Kidney (tissue), 14 donors: ENCODE measurements around the gene MINDY1. TPM values are rescaled to one million over a fixed set of nuclear protein-coding genes. Genes with fewer than 3 reads are reported as not detected.

Experiments used
- DNase-seq, 5 donors: peaks; one replicate each; pipeline ENCODE4 v3.0.0-alpha.2; 2013 to 2020
- FAIRE-seq: peaks from 2 replicates; lab custom pipeline; 2012; peaks lifted over from hg19 to GRCh38; lab: Jason Lieb, UNC
- H3K27ac ChIP-seq, 2 donors: one replicate each; pipeline ENCODE4 v1.7.0; 2013; ENCODE audit warnings: low read depth in 2 of 2, low read length in 2 of 2, inconsistent platforms in 1 of 2
- H3K27me3 ChIP-seq: one replicate; pipeline ENCODE4 v1.7.1; 2013; ENCODE audit warnings: low read length, inconsistent platforms; ENCODE audit not compliant: control insufficient read depth, insufficient read depth
- H3K36me3 ChIP-seq, 3 donors: one replicate each; pipeline versions ENCODE4 v1.7.0 to v1.7.1; 2013; ENCODE audit warnings: low read length in 3 of 3, control low read depth in 1 of 3, inconsistent platforms in 1 of 3; ENCODE audit not compliant: insufficient read depth in 3 of 3, control insufficient read depth in 2 of 3
- H3K4me1 ChIP-seq, 3 donors: one replicate each; pipeline versions ENCODE4 v1.7.0 to v1.7.1; 2013; ENCODE audit warnings: low read length in 3 of 3, inconsistent platforms in 1 of 3, low read depth in 1 of 3; ENCODE audit not compliant: control insufficient read depth in 2 of 3, insufficient read depth in 2 of 3
- H3K4me3 ChIP-seq, 3 donors: one replicate each; pipeline versions ENCODE4 v1.7.0 to v1.8.1; 2013; ENCODE audit warnings: low read length in 3 of 3, control low read depth in 1 of 3, inconsistent platforms in 1 of 3
- H3K9ac ChIP-seq, 3 donors: one replicate each; pipeline versions ENCODE4 v1.7.0 to v1.7.1; 2013; ENCODE audit warnings: low read length in 3 of 3, control low read depth in 1 of 3, inconsistent platforms in 1 of 3
- H3K9me3 ChIP-seq, 3 donors: one replicate each; pipeline versions ENCODE4 v1.7.0 to v1.7.1; 2013; ENCODE audit warnings: low read length in 3 of 3, control low read depth in 1 of 3, inconsistent platforms in 1 of 3; ENCODE audit not compliant: control insufficient read depth in 2 of 3, insufficient read depth in 1 of 3
- CTCF ChIP-seq: IDR thresholded peaks from 3 replicates; pipeline ENCODE4 v1.5.1; 2012; ENCODE audit warnings: mild to moderate bottlenecking, moderate library complexity, borderline replicate concordance; ENCODE audit not compliant: insufficient read depth; ENCODE audit errors: extremely low read depth
- intact Hi-C: fragments of 100-400 bp; cut with DNase I; formaldehyde crosslinking; loops from one replicate; pipeline ENCODE4 v1.11.1; 2022
- polyA plus RNA-seq: library from polyadenylated mRNA; stranded (reverse); fragments of 350-450 nt; fragmentation: Illumina TruSeq; extraction: RNeasy Lipid Tissue Mini Kit (QIAGEN cat#74804); gene quantifications from one replicate; pipeline ENCODE4 v1.2.3, GENCODE V29; 2014; ENCODE audit warnings: low read depth, low replicate concordance; ENCODE audit not compliant: insufficient read depth
- total RNA-seq: library from RNA; stranded (reverse); fragmentation: NEBNext Ultra II Directional; extraction: Animal tissue kit (Norgen Biotek cat#: 25700); gene quantifications from one replicate; pipeline ENCODE4 v1.2.1, GENCODE V29; 2021
- donor health status: control.
- donor health status: control.
- donor health status: control.
- donor health status: control.
- donor health status: control.
- donor health status: DM: yes; HTN: yes; CAD: no.
- donor health status: Normal renal cell carcinoma (clear cell type).

MINDY1 gene
- total and polyA plus RNA-seq, 2 donors from 2014 or later = 33.5 to 35.1 TPM

- peak overlapping the region in 1 of 2 donors; percentile 35 for H3K27ac ChIP-seq
- H3K27me3 ChIP-seq = no peaks in the 10 kb centered on the region
- H3K9ac ChIP-seq = no peak overlapping the region
- FAIRE-seq (no peak), DNase-seq (no peak)
- H3K4me3 ChIP-seq = no peak overlapping the region
- peaks cover 4 to 20% (median 11%) of the 10 kb centered on the region in 3 donors for H3K4me1 ChIP-seq
- H3K36me3 ChIP-seq = peaks cover 0 to 37% (median 18%) of the 10 kb centered on the region in 3 donors
- intact Hi-C loops = no loop called here
- TF ChIP-seq CTCF = no peak
- no peaks in the 10 kb centered on the region for H3K9me3 ChIP-seq
Measured at GRCh38 chr1:151002051-151002450, 4.7 kb downstream of the MINDY1 start.

- Histone ChIP-seq H3K36me3 (peaks cover 0 to 41% (median 18%) of the 10 kb centered on the region in 3 donors), H3K9ac (no peak overlapping the region), H3K4me3 (no peak overlapping the region), H3K27me3 (no peaks in the 10 kb centered on the region), H3K4me1 (peaks cover 4 to 20% (median 11%) of the 10 kb centered on the region in 3 donors), H3K9me3 (no peaks in the 10 kb centered on the region), H3K27ac (no peak overlapping the region)
- DNase-seq (no peak), FAIRE-seq (no peak)
- intact Hi-C loops = no loop called here
- TF ChIP-seq CTCF = no peak
Measured at GRCh38 chr1:151001602-151002001, 5.1 kb downstream of the MINDY1 start.

- TF ChIP-seq CTCF = no peak
- Histone ChIP-seq H3K4me3 (no peak overlapping the region), H3K27me3 (no peaks in the 10 kb centered on the region), H3K9ac (no peak overlapping the region), H3K27ac (no peak overlapping the region), H3K9me3 (no peaks in the 10 kb centered on the region), H3K36me3 (peaks cover 0 to 42% (median 18%) of the 10 kb centered on the region in 3 donors), H3K4me1 (peaks cover 4 to 23% (median 11%) of the 10 kb centered on the region in 3 donors)
- intact Hi-C loops = no loop called here
- DNase-seq (no peak), FAIRE-seq (no peak)
Measured at GRCh38 chr1:151000408-151000807, 6.3 kb downstream of the MINDY1 start.

GRCh38 chr1:150999926-151000325 is 6.8 kb downstream of the MINDY1 start:
- H3K27ac ChIP-seq = no peak overlapping the region
- H3K4me3 ChIP-seq = no peak overlapping the region
- H3K4me1 ChIP-seq = peaks cover 4 to 23% (median 11%) of the 10 kb centered on the region in 3 donors
- FAIRE-seq = no peak
- no peak for TF ChIP-seq CTCF
- no peaks in the 10 kb centered on the region for H3K27me3 ChIP-seq
- DNase-seq = no peak
- no peaks in the 10 kb centered on the region for H3K9me3 ChIP-seq
- H3K9ac ChIP-seq = no peak overlapping the region
- peaks cover 0 to 46% (median 18%) of the 10 kb centered on the region in 3 donors for H3K36me3 ChIP-seq
- intact Hi-C loops = no loop called here
